ENCODE measurements around the gene CELSR1.

Gene CELSR1

DNA sequence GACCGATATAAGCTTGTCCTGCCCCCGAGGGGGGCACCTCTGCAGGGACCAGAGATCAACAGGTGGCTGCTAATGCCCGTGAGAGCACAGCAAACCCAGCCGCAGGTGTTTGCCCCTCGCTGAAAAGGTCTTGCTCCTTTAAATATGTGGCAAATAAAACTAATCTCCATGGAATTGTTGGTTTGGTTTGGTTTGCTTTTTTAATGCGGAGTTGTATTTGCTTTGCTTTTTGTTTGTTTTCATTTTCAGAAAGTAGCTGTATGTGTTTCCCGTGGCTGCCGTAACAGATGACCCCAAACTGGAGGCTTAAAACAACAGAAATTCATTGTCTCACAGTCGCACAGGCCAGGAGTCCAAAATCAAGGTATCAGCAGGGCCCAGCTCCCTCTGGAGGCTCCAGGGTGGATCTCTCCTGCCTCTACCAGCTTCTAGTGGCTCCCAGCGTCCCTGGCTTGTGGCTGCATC, 93.0 kb downstream of the CELSR1 start:
- H3K9me3 ChIP-seq (ENCODE audit: control insufficient read depth, low read length): no peaks in the 10 kb centered on the region
- H3K27ac ChIP-seq (ENCODE audit: insufficient read depth, low read depth, low read length, poor library complexity, severe bottlenecking): no peak overlapping the region
- 86 to 88% methylated on average over 10 of the region's 10 CpGs for WGBS, 2 experiments
- H3K4me3 ChIP-seq (ENCODE audit: insufficient read depth, low read depth, low read length): no peak overlapping the region
- H3K36me3 ChIP-seq (ENCODE audit: control insufficient read depth, insufficient read depth, low read length): no peaks in the 10 kb centered on the region
- H3K4me1 ChIP-seq (ENCODE audit: control insufficient read depth, insufficient read depth, low read length): peaks cover 13% of the 10 kb centered on the region
- H3K27me3 ChIP-seq (ENCODE audit: control insufficient read depth, insufficient read depth, low read length, poor library complexity, severe bottlenecking): no peaks in the 10 kb centered on the region

DNA sequence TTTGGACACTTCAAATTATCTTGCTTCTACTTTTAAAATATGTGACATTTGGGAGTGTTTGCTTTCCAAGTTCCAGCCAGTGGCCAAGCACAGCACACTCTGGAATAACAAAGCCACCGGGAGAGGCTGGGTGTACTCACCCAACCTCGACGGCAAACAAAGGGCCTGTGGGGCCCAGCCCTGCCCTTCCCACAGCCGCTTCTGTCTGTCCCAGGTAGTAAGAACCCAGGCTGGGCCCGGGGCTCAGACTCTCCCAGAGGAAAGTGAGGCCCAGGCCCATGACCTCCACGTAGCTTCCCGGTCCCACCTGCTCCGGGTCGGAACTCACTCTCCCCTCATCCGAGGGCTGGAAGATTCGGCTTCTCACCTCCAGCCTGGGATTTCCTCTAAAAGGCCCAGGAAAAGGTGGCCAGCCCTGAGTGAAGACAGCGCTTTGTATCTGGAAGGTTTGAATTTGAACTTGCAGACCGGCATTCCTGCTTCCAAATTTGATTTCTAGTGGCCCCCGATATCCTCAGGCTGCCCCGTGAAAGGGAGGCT, 93.5 kb downstream of the CELSR1 start:
- Histone ChIP-seq H3K9me3 (ENCODE audit: control insufficient read depth, low read length) (no peaks in the 10 kb centered on the region), H3K4me1 (ENCODE audit: control insufficient read depth, insufficient read depth, low read length) (peaks cover 13% of the 10 kb centered on the region), H3K4me3 (ENCODE audit: insufficient read depth, low read depth, low read length) (no peak overlapping the region), H3K36me3 (ENCODE audit: control insufficient read depth, insufficient read depth, low read length) (no peaks in the 10 kb centered on the region), H3K27me3 (ENCODE audit: control insufficient read depth, insufficient read depth, low read length, poor library complexity, severe bottlenecking) (no peaks in the 10 kb centered on the region), H3K27ac (ENCODE audit: insufficient read depth, low read depth, low read length, poor library complexity, severe bottlenecking) (no peak overlapping the region)
- 70 to 71% methylated on average over 15 of the region's 15 CpGs for WGBS, 2 experiments

DNA sequence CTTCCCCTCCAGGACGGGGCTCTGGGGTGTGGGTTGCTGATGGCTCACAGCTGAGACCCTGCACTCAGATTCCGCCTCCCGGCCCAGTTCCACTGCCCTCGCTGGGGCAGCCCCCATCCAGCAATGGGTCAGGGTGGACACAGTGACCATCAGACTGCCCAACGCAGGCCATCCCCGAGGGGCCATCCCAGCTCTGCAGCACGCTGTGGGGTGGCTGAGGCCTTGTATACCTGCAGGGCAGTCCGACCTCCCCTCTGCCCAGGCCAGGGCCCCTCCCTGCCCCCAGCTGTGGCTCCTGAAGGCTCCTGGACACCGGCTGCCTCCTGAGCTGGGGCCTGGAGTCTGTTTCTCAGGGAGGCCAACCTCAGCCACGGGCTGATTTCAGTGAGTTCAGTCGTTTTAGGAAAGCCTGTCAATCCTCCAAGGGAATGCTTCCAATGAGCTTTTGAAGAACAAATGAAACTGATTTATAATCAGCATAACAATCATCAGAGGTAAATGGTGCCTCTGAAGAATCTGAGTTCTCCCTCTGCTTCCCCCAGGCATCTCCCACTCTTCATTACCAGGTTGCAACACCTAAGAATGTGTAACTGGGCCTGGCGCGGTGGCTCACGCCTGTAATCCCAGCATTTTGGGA, 95.1 kb downstream of the CELSR1 start:
- Histone ChIP-seq H3K27ac (ENCODE audit: insufficient read depth, low read depth, low read length, poor library complexity, severe bottlenecking) (no peak overlapping the region), H3K27me3 (ENCODE audit: control insufficient read depth, insufficient read depth, low read length, poor library complexity, severe bottlenecking) (no peaks in the 10 kb centered on the region), H3K36me3 (ENCODE audit: control insufficient read depth, insufficient read depth, low read length) (no peaks in the 10 kb centered on the region), H3K4me1 (ENCODE audit: control insufficient read depth, insufficient read depth, low read length) (peaks cover 19% of the 10 kb centered on the region), H3K9me3 (ENCODE audit: control insufficient read depth, low read length) (no peaks in the 10 kb centered on the region), H3K4me3 (ENCODE audit: insufficient read depth, low read depth, low read length) (no peak overlapping the region)
- 84 to 85% methylated on average over 14 of the region's 14 CpGs for WGBS, 2 experiments

- H3K27ac ChIP-seq (ENCODE audit: insufficient read depth, low read depth, low read length, poor library complexity, severe bottlenecking): no peak overlapping the region
- no peaks in the 10 kb centered on the region for H3K9me3 ChIP-seq (ENCODE audit: control insufficient read depth, low read length)
- WGBS, 2 experiments: 92 to 95% methylated on average over 24 of the region's 24 CpGs
- no peak overlapping the region for H3K4me3 ChIP-seq (ENCODE audit: insufficient read depth, low read depth, low read length)
- peaks cover 5% of the 10 kb centered on the region for H3K36me3 ChIP-seq (ENCODE audit: control insufficient read depth, insufficient read depth, low read length)
- peaks cover 19% of the 10 kb centered on the region for H3K4me1 ChIP-seq (ENCODE audit: control insufficient read depth, insufficient read depth, low read length)
- H3K27me3 ChIP-seq (ENCODE audit: control insufficient read depth, insufficient read depth, low read length, poor library complexity, severe bottlenecking): no peaks in the 10 kb centered on the region
These were observed 97.6 kb downstream of the CELSR1 start for GRCh38 chr22:46439576-46440465.

- Histone ChIP-seq H3K36me3 (ENCODE audit: control insufficient read depth, insufficient read depth, low read length) (peaks cover 6% of the 10 kb centered on the region), H3K27ac (ENCODE audit: insufficient read depth, low read depth, low read length, poor library complexity, severe bottlenecking) (no peak overlapping the region), H3K4me3 (ENCODE audit: insufficient read depth, low read depth, low read length) (no peak overlapping the region), H3K9me3 (ENCODE audit: control insufficient read depth, low read length) (no peaks in the 10 kb centered on the region), H3K27me3 (ENCODE audit: control insufficient read depth, insufficient read depth, low read length, poor library complexity, severe bottlenecking) (no peaks in the 10 kb centered on the region), H3K4me1 (ENCODE audit: control insufficient read depth, insufficient read depth, low read length) (peaks cover 13% of the 10 kb centered on the region)
- WGBS, 2 experiments: 96% methylated on average over 25 of the region's 25 CpGs
These were observed 98.3 kb downstream of the CELSR1 start for GRCh38 chr22:46439111-46439510.

DNA sequence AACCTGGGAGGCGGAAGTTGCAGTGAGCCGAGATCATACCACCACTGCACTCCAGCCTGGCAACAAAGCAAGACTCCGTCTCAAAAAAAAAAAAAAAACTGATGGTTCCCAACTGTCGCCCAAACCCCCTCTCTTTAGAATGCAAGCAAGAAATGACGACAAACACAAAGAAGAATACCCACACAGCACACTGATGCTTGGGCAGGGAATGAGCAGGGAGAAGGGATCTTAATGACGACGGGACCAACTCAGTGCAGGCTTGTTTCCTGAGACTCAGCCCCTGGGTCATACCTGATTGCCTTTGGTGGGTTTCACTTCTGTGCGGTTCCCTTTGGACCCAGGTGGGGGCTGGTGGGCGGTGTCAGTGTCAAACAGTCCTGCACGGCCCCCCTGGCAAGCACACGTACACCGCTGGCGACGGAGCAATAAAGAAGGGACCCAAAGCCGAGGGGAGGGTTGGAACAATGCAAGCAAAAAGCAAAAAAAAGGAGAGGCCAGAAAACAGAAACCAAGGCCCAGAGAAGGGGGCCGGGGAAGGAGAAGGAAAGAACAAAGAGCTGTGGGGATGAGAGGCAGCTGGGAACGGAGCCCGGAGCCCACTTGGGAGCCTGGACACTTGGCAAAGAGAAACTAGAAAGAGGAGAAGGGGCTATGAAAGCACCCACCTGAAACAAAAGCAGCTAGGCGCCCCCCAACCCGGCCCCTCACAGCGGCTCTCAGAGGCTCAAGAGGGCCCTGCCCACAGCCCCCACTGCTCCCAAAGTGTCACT, 99.6 kb downstream of the CELSR1 start:
- H3K36me3 ChIP-seq (ENCODE audit: control insufficient read depth, insufficient read depth, low read length): peaks cover 10% of the 10 kb centered on the region
- WGBS, 2 experiments: 88 to 91% methylated on average over 20 to 21 of the region's 21 CpGs
- H3K9me3 ChIP-seq (ENCODE audit: control insufficient read depth, low read length): no peaks in the 10 kb centered on the region
- H3K27ac ChIP-seq (ENCODE audit: insufficient read depth, low read depth, low read length, poor library complexity, severe bottlenecking): peak overlapping the region; percentile 30
- no peaks in the 10 kb centered on the region for H3K27me3 ChIP-seq (ENCODE audit: control insufficient read depth, insufficient read depth, low read length, poor library complexity, severe bottlenecking)
- H3K4me3 ChIP-seq (ENCODE audit: insufficient read depth, low read depth, low read length): no peak overlapping the region
- H3K4me1 ChIP-seq (ENCODE audit: control insufficient read depth, insufficient read depth, low read length): peaks cover 6% of the 10 kb centered on the region

GRCh38 chr22:46436595-46437175, 100.7 kb downstream of the CELSR1 start:
- WGBS, 2 experiments: 95 to 97% methylated on average over 8 of the region's 8 CpGs
- Histone ChIP-seq H3K9me3 (ENCODE audit: control insufficient read depth, low read length) (no peaks in the 10 kb centered on the region), H3K27ac (ENCODE audit: insufficient read depth, low read depth, low read length, poor library complexity, severe bottlenecking) (no peak overlapping the region), H3K4me3 (ENCODE audit: insufficient read depth, low read depth, low read length) (no peak overlapping the region), H3K27me3 (ENCODE audit: control insufficient read depth, insufficient read depth, low read length, poor library complexity, severe bottlenecking) (no peaks in the 10 kb centered on the region), H3K4me1 (ENCODE audit: control insufficient read depth, insufficient read depth, low read length) (peaks cover 6% of the 10 kb centered on the region), H3K36me3 (ENCODE audit: control insufficient read depth, insufficient read depth, low read length) (peaks cover 10% of the 10 kb centered on the region)

GRCh38 chr22:46433318-46433717, 104.1 kb downstream of the CELSR1 start:
- Histone ChIP-seq H3K36me3 (ENCODE audit: control insufficient read depth, insufficient read depth, low read length) (peaks cover 10% of the 10 kb centered on the region), H3K27me3 (ENCODE audit: control insufficient read depth, insufficient read depth, low read length, poor library complexity, severe bottlenecking) (no peaks in the 10 kb centered on the region), H3K27ac (ENCODE audit: insufficient read depth, low read depth, low read length, poor library complexity, severe bottlenecking) (no peak overlapping the region), H3K4me1 (ENCODE audit: control insufficient read depth, insufficient read depth, low read length) (peaks cover 6% of the 10 kb centered on the region), H3K4me3 (ENCODE audit: insufficient read depth, low read depth, low read length) (no peak overlapping the region), H3K9me3 (ENCODE audit: control insufficient read depth, low read length) (no peaks in the 10 kb centered on the region)
- WGBS, 2 experiments: 96 to 97% methylated on average over 16 of the region's 16 CpGs

DNA sequence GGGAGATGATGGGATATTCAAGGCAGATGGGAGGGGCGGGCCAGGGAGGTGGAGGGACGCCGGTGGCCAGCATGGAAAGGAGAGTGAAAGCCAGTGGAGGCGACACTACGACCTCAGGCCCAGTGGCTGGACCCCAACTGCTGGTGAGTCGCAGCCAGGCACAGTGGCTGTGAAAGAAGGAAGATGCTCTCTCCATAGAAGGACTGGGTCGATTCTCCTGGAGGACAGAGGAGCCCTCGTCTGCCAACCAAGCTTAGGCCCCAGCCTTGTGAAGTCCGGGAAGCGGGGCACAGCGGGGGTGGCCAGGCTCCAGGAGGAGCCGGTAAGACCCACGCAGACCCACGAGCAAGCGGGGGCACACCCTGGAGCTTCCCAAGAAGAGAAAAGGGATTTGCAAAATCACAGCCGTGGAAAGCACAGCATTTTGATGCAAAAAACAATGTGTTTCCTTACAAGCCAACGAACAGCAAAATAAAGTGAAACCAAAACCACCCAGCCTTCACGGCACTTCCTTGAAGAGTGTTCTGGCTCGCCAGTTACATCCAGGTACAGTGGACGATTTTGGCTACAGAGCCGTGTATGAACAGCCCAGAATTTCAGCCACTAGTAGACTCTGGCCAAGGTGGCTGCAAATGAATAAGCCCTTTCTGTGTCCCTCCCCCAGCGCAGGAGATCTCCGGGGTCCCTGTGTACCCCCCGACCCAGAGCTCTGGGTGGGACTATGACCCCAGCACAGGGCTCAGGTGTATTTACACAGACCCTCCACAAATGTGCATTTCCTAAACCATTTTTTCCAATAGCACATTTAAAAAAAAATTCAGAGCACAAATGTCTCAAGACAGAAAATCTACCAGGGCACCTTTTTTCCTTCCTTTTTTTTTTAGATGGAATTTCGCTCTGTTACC, 105.0 kb downstream of the CELSR1 start:
- H3K27me3 ChIP-seq (ENCODE audit: control insufficient read depth, insufficient read depth, low read length, poor library complexity, severe bottlenecking): no peaks in the 10 kb centered on the region
- H3K27ac ChIP-seq (ENCODE audit: insufficient read depth, low read depth, low read length, poor library complexity, severe bottlenecking): no peak overlapping the region
- no peaks in the 10 kb centered on the region for H3K4me1 ChIP-seq (ENCODE audit: control insufficient read depth, insufficient read depth, low read length)
- H3K4me3 ChIP-seq (ENCODE audit: insufficient read depth, low read depth, low read length): no peak overlapping the region
- H3K36me3 ChIP-seq (ENCODE audit: control insufficient read depth, insufficient read depth, low read length): peaks cover 10% of the 10 kb centered on the region
- WGBS, 2 experiments: 90% methylated on average over 25 of the region's 25 CpGs
- no peaks in the 10 kb centered on the region for H3K9me3 ChIP-seq (ENCODE audit: control insufficient read depth, low read length)
